RWPE2 (cell line): ENCODE data around the gene SPAG7.

Experiments
- ATAC-seq: fragments of 200-7000 bp; cut with Tn5 transposase; 3 replicates; pipeline ENCODE4 v1.9.1; 2021; ENCODE audit warnings: low read depth
- DNase-seq: peaks from one replicate; pipeline ENCODE4 v3.0.0-alpha.2; 2020; ENCODE audit warnings: low spot score
- H3K27ac ChIP-seq: fragments of 450-650 bp; 2 replicates; pipeline ENCODE4 v1.5.1; 2017; ENCODE audit warnings: mild to moderate bottlenecking; ENCODE audit not compliant: poor library complexity, severe bottlenecking
- H3K27me3 ChIP-seq: fragments of 250-450 bp; sonication (Bioruptor Pico); 2 replicates; pipeline ENCODE4 v1.5.1; 2021; ENCODE audit warnings: mild to moderate bottlenecking, moderate library complexity; ENCODE audit not compliant: insufficient read depth, poor library complexity, severe bottlenecking
- H3K36me3 ChIP-seq: fragments of 250-450 bp; sonication (Bioruptor Pico); 2 replicates; pipeline ENCODE4 v1.5.1; 2020; ENCODE audit warnings: low read depth, mild to moderate bottlenecking, moderate library complexity
- H3K4me1 ChIP-seq: fragments of 250-450 bp; sonication (Bioruptor Pico); 2 replicates; pipeline ENCODE4 v1.5.1; 2021; ENCODE audit warnings: mild to moderate bottlenecking, moderate library complexity; ENCODE audit not compliant: insufficient read depth, poor library complexity, severe bottlenecking
- H3K4me3 ChIP-seq: fragments of 250-450 bp; sonication (Bioruptor Pico); 2 replicates; pipeline ENCODE4 v1.5.1; 2021; ENCODE audit warnings: mild to moderate bottlenecking, moderate library complexity; ENCODE audit not compliant: severe bottlenecking
- H3K9me3 ChIP-seq: fragments of 250-450 bp; sonication (Bioruptor Pico); 2 replicates; pipeline ENCODE4 v1.5.1; 2021; ENCODE audit warnings: mild to moderate bottlenecking, moderate library complexity; ENCODE audit not compliant: severe bottlenecking
- CTCF ChIP-seq: fragments of 450-650 bp; IDR thresholded peaks from one replicate; pipeline ENCODE4 v1.5.1; 2017; ENCODE audit warnings: mild to moderate bottlenecking, moderate library complexity; ENCODE audit not compliant: poor library complexity, severe bottlenecking

SPAG7 gene

GRCh38 chr17:4948166-4948930 is 19.3 kb downstream of the SPAG7 start, which contains the start of gene PFN1:
PFN1 (minus strand) TSS chr17:4948530; CDS start chr17:4948394, 136 bp downstream.
- ATAC-seq, result peak; percentile 11
- DNase-seq, result peak; percentile 89
- no peaks in the 10 kb centered on the region for H3K9me3 ChIP-seq
- peaks cover 26% of the 10 kb centered on the region for H3K4me1 ChIP-seq
- peak within 1 kb of the TSS; percentile 99 for H3K27ac ChIP-seq
- no peak for TF ChIP-seq CTCF
- H3K36me3 ChIP-seq, result peaks cover 43% of the 10 kb centered on the region
- H3K4me3 ChIP-seq, result peak within 1 kb of the TSS; percentile 88
- H3K27me3 ChIP-seq, result no peaks in the 10 kb centered on the region

GRCh38 chr17:4947411-4948165 is 20.0 kb downstream of the SPAG7 start:
- Histone ChIP-seq H3K9me3 (no peaks in the 10 kb centered on the region), H3K27me3 (no peaks in the 10 kb centered on the region), H3K4me1 (peaks cover 26% of the 10 kb centered on the region), H3K4me3 (peak overlapping the region; percentile 88), H3K27ac (peak overlapping the region; percentile 99), H3K36me3 (peaks cover 49% of the 10 kb centered on the region)
- TF ChIP-seq CTCF, result no peak
- ATAC-seq (peak; percentile 0; the same call in 1 of the 3 replicates), DNase-seq (no peak)

DNA sequence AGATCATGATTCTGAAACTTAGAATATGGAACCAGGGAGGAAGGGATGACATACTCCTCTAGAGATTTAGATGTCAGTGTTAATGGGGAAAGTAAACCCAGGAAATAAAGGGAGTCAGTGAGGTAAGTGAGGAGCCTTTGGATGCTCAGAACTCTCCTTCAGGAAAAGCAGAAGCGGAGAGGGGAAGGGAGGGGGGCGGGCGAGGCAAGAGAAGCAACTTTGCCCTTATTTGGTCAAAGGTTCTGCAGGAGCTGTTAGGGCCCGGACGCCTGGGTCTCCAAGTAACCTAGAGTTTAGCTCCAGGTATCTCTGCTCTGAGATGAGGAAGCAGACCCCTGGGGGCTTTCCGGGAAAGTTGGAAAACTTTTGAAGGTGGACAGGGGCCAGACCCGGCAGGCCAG is 20.6 kb downstream of the SPAG7 start:
- Histone ChIP-seq H3K4me1 (peaks cover 26% of the 10 kb centered on the region), H3K9me3 (no peaks in the 10 kb centered on the region), H3K36me3 (peaks cover 49% of the 10 kb centered on the region), H3K4me3 (peak overlapping the region; percentile 88), H3K27me3 (no peaks in the 10 kb centered on the region), H3K27ac (peak overlapping the region; percentile 99)
- DNase-seq, result no peak
- no peak for ATAC-seq
- TF ChIP-seq CTCF, result no peak

DNA sequence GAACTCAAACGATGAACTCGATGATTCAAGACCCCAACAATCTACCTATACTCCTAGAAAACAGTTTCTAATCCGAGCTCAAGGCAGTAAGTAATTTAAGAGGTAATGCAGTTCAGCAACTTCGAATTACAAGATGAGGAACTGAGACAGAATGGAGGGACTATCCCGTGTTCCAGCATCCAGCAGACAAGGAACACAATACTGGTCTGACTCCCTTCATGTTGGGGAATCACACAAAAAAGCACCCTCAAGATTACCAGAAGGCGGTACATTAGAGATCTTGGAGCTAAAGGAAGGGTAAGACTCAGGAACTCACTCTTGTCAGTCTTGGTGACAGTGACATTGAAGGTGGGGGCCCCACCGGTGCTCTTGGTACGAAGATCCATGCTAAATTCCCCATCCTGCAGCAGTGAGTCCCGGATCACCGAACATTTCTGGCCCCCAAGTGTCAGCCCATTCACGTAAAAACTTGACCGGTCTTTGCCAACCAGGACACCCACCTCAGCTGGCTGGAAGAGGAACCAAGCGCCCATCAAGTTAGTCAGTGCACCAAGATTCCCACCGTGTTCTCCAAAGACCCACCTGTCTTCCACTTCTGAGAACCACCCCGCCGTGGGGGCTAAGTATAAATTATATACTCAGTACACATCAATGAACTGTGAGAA is 21.2 kb downstream of the SPAG7 start:
- Histone ChIP-seq H3K4me1 (peaks cover 26% of the 10 kb centered on the region), H3K36me3 (peaks cover 55% of the 10 kb centered on the region)
- no peak for TF ChIP-seq CTCF

More for the DNA sequence above, 21.2 kb downstream of the SPAG7 start:
- Histone ChIP-seq H3K4me3 (peak overlapping the region; percentile 88), H3K9me3 (no peaks in the 10 kb centered on the region), H3K27me3 (no peaks in the 10 kb centered on the region), H3K27ac (peak overlapping the region; percentile 99)
- ATAC-seq (no peak), DNase-seq (no peak)
